Fibroblast of lung (primary cell): ENCODE measurements around the gene DAAM1. TPM values are rescaled to one million over a fixed set of nuclear protein-coding genes. Genes with fewer than 3 reads are reported as not detected.

Source experiments
- DNase-seq, 2 donors: peaks; one replicate each; pipeline versions ENCODE4 v3.0.0 to v3.0.0-alpha.2; 2010; ENCODE audit warnings: low read depth in 2 of 2
- H2AFZ ChIP-seq: 2 replicates; pipeline ENCODE4 v1.5.1; 2012; ENCODE audit warnings: low read length, control low read depth, inconsistent platforms
- H3K27ac ChIP-seq: 2 replicates; pipeline ENCODE4 v1.5.1; 2011; ENCODE audit warnings: low read length, control low read depth; ENCODE audit not compliant: insufficient read depth
- H3K27me3 ChIP-seq: 2 replicates; pipeline ENCODE4 v1.5.1; 2011; ENCODE audit warnings: mild to moderate bottlenecking, low read length; ENCODE audit not compliant: control insufficient read depth, insufficient read depth
- H3K36me3 ChIP-seq: 2 replicates; pipeline ENCODE4 v1.5.1; 2011; ENCODE audit warnings: low read length; ENCODE audit not compliant: control insufficient read depth, insufficient read depth
- H3K4me1 ChIP-seq: 2 replicates; pipeline ENCODE4 v1.5.1; 2011; ENCODE audit warnings: low read length; ENCODE audit not compliant: control insufficient read depth, insufficient read depth; ENCODE audit errors: extremely low read depth
- H3K4me2 ChIP-seq: 2 replicates; pipeline ENCODE4 v1.5.1; 2011; ENCODE audit warnings: low read length, control low read depth; ENCODE audit not compliant: insufficient read depth; ENCODE audit errors: extremely low read depth
- H3K4me3 ChIP-seq, 4 experiments: fragments of 200-600 bp in 1 of 4; sonication (generic) in 1 of 4; replicated peaks in 1 of 4; 2 replicates each; pipeline ENCODE4 v1.5.1; 2011 to 2016; ENCODE audit warnings: low read length in 4 of 4, low read depth in 3 of 4, mild to moderate bottlenecking in 3 of 4, control low read depth in 2 of 4, inconsistent platforms in 1 of 4, mixed read lengths in 1 of 4; ENCODE audit not compliant: insufficient read depth in 1 of 4; ENCODE audit errors: control extremely low read depth in 1 of 4
- H3K79me2 ChIP-seq: 2 replicates; pipeline ENCODE4 v1.5.1; 2012; ENCODE audit warnings: mild to moderate bottlenecking, low read length, inconsistent platforms; ENCODE audit not compliant: control insufficient read depth, insufficient read depth
- H3K9ac ChIP-seq: 2 replicates; pipeline ENCODE4 v1.5.1; 2011; ENCODE audit warnings: mild to moderate bottlenecking, low read length, control low read depth; ENCODE audit not compliant: insufficient read depth
- H3K9me3 ChIP-seq: 2 replicates; pipeline ENCODE4 v1.5.1; 2012; ENCODE audit warnings: low read depth, low read length; ENCODE audit not compliant: control insufficient read depth, insufficient read depth
- H4K20me1 ChIP-seq: 2 replicates; pipeline ENCODE4 v1.5.1; 2011; ENCODE audit warnings: low read length; ENCODE audit not compliant: control insufficient read depth, insufficient read depth; ENCODE audit errors: extremely low read depth
- CTCF ChIP-seq, 2 donors: IDR thresholded peaks in 1 of 2; conservative IDR thresholded peaks in 1 of 2; 1 replicate in 1 of 2; 2 replicates in 1 of 2; pipeline ENCODE4 v1.5.1; 2011 to 2012; ENCODE audit warnings: low read length in 2 of 2, control low read depth in 1 of 2, inconsistent platforms in 1 of 2, low read depth in 1 of 2, mild to moderate bottlenecking in 1 of 2
- EZH2 ChIP-seq: IDR thresholded peaks from 2 replicates; pipeline ENCODE4 v1.5.1; 2012; ENCODE audit warnings: low read length, control low read depth, mild to moderate bottlenecking; ENCODE audit errors: missing control alignments
- polyA plus RNA-seq, 2 donors: library from polyadenylated mRNA; depleted of rRNA in 1 of 2; stranded (reverse) in 1 of 2; unstranded in 1 of 2; fragments of >200 nt; gene quantifications; 2 replicates each; pipeline ENCODE4 v1.2.1, GENCODE V29; 2011 to 2012; ENCODE audit warnings: missing spikeins in 1 of 2
- total RNA-seq: library from RNA; depleted of rRNA; stranded (reverse); fragments of >200 nt; gene quantifications from 2 replicates; pipeline ENCODE4 v1.2.1, GENCODE V29; 2014

Gene DAAM1
- total and polyA plus RNA-seq, 2 donors (not counting 1 experiment from before 2014, with no cell fraction given), result 15.5 to 36.3 TPM

GRCh38 chr14:59358102-59358501 is 169.6 kb downstream of the DAAM1 start:
- no peaks in the 10 kb centered on the region for H3K27me3 ChIP-seq
- no peaks in the 10 kb centered on the region for H3K9me3 ChIP-seq
- peaks cover 3% of the 10 kb centered on the region for H3K4me1 ChIP-seq
- no peak overlapping the region for H3K4me3 ChIP-seq
- no peaks in the 10 kb centered on the region for H4K20me1 ChIP-seq
- no peak overlapping the region for H2AFZ ChIP-seq
- peak overlapping the region; percentile 24 for H3K27ac ChIP-seq
- DNase-seq, result peak; percentile 53 to 92
- H3K4me2 ChIP-seq, result no peak overlapping the region
- H3K36me3 ChIP-seq, result no peaks in the 10 kb centered on the region
- TF ChIP-seq EZH2 (no peak), CTCF (conservative IDR thresholded peaks at IDR 0.05 in 1 of 2, IDR thresholded peaks at IDR 0.05 in 1 of 2; ENCODE audit: low read depth in 1 of 2, low read length in 2 of 2) (no peak)
- no peaks in the 10 kb centered on the region for H3K79me2 ChIP-seq
- H3K9ac ChIP-seq, result no peak overlapping the region

GRCh38 chr14:59358784-59359183 is 170.3 kb downstream of the DAAM1 start:
- H3K9ac ChIP-seq, result no peak overlapping the region
- peaks cover 9% of the 10 kb centered on the region for H3K4me1 ChIP-seq
- no peak for DNase-seq
- TF ChIP-seq CTCF (conservative IDR thresholded peaks at IDR 0.05 in 1 of 2, IDR thresholded peaks at IDR 0.05 in 1 of 2; ENCODE audit: low read depth in 1 of 2, low read length in 2 of 2) (no peak), EZH2 (no peak)
- no peaks in the 10 kb centered on the region for H3K9me3 ChIP-seq
- H4K20me1 ChIP-seq, result no peaks in the 10 kb centered on the region
- no peaks in the 10 kb centered on the region for H3K79me2 ChIP-seq
- no peak overlapping the region for H2AFZ ChIP-seq
- no peak overlapping the region for H3K4me2 ChIP-seq
- no peak overlapping the region for H3K4me3 ChIP-seq
- H3K36me3 ChIP-seq, result no peaks in the 10 kb centered on the region
- H3K27ac ChIP-seq, result no peak overlapping the region
- H3K27me3 ChIP-seq, result no peaks in the 10 kb centered on the region

GRCh38 chr14:59359431-59360124 is 171.1 kb downstream of the DAAM1 start:
- H3K9me3 ChIP-seq, result no peaks in the 10 kb centered on the region
- H2AFZ ChIP-seq, result no peak overlapping the region
- H3K79me2 ChIP-seq, result no peaks in the 10 kb centered on the region
- H3K9ac ChIP-seq, result no peak overlapping the region
- H3K36me3 ChIP-seq, result no peaks in the 10 kb centered on the region
- DNase-seq, result peak in 1 of 2 donors; percentile 41
- no peaks in the 10 kb centered on the region for H4K20me1 ChIP-seq
- no peak overlapping the region for H3K4me3 ChIP-seq
- TF ChIP-seq EZH2, result no peak
- no peak for TF ChIP-seq CTCF (conservative IDR thresholded peaks at IDR 0.05 in 1 of 2, IDR thresholded peaks at IDR 0.05 in 1 of 2; ENCODE audit: low read depth in 1 of 2, low read length in 2 of 2)
- H3K4me1 ChIP-seq, result peaks cover 9% of the 10 kb centered on the region
- H3K27ac ChIP-seq, result no peak overlapping the region
- H3K4me2 ChIP-seq, result no peak overlapping the region
- no peaks in the 10 kb centered on the region for H3K27me3 ChIP-seq
